AG04449 (cell line): ENCODE data around the gene GH1.
"Not testable (repeated sequence)": the region's sequence is repeated elsewhere in the genome, so short reads cannot be mapped to it uniquely, and the experiment has no call there.

ENCODE experiments used
- CTCF ChIA-PET: fragments of 350-600 bp; formaldehyde crosslinking; extraction: SDS; loops from one replicate; lab custom pipeline; 2021; ENCODE audit warnings: antibody characterized with exemption; lab: Yijun Ruan, JAX
- POLR2A ChIA-PET: fragments of 400-600, 350-600 bp; formaldehyde crosslinking; extraction: SDS; loops from one replicate; lab custom pipeline; 2020; ENCODE audit warnings: antibody characterized with exemption, inconsistent platforms; lab: Yijun Ruan, JAX
- DNase-seq: peaks from one replicate; pipeline ENCODE4 v3.0.0-alpha.2; 2010; ENCODE audit warnings: low read depth, low spot score
- H3K4me3 ChIP-seq: 2 replicates; pipeline ENCODE4 v1.5.1; 2011; ENCODE audit warnings: low read depth, mild to moderate bottlenecking, control low read depth, low read length
- CTCF ChIP-seq: IDR thresholded peaks from one replicate; pipeline ENCODE4 v1.5.1; 2011; ENCODE audit warnings: mild to moderate bottlenecking, moderate library complexity, low read length, control low read depth, inconsistent platforms; ENCODE audit not compliant: insufficient read depth; ENCODE audit errors: missing control alignments

The GH1 gene

GRCh38 chr17:63918789-63919305, at the start of gene GH1:
Gene GH1, minus strand, starts transcription at chr17:63918839. Its CDS starts 63 bp downstream, at chr17:63918776.
- DNase-seq, H3K4me3 ChIP-seq, POLR2A ChIA-PET: not testable (repeated sequence)
- CTCF ChIA-PET = interaction anchor here (0.9 to 14.2 kb wide), 43 partner anchors 8 to 500 kb away, joined by 3 to 246 read pairs (median 5); partner anchors contain the start of genes CD79B, CSHL1, ERN1 and ICAM2

- ChIA-PET CTCF (interaction anchor here (0.8 to 1.8 kb wide), 6 partner anchors 14 to 60 kb away, joined by 3 to 6 read pairs (median 3); no protein-coding TSS in a partner anchor), POLR2A (no interaction called here)
- no peak for DNase-seq
- H3K4me3 ChIP-seq = no peak overlapping the region
- no peak for TF ChIP-seq CTCF
Observed at GRCh38 chr17:63967953-63968352, 49.3 kb upstream of the GH1 start.

GRCh38 chr17:63966646-63967264, 48.1 kb upstream of the GH1 start:
- CTCF ChIA-PET = interaction anchor here (1.3 to 1.9 kb wide), 3 partner anchors 9 to 20 kb away, joined by 3 to 9 read pairs (median 6); no protein-coding TSS in a partner anchor
- POLR2A ChIA-PET = no interaction called here
- H3K4me3 ChIP-seq = no peak overlapping the region
- DNase-seq = no peak
- no peak for TF ChIP-seq CTCF

- DNase-seq = no peak
- CTCF ChIA-PET = interaction anchor here (1.6 to 6.6 kb wide), 3 partner anchors 13 to 171 kb away, joined by 5 to 53 read pairs (median 11); no protein-coding TSS in a partner anchor
Observed at GRCh38 chr17:63963123-63963522, 44.5 kb upstream of the GH1 start.

GRCh38 chr17:63962298-63962744, 43.7 kb upstream of the GH1 start:
- no peak for TF ChIP-seq CTCF
- CTCF ChIA-PET = interaction anchor here (1.1 to 6.6 kb wide), 3 partner anchors 10 to 64 kb away, joined by 3 to 53 read pairs (median 4); no protein-coding TSS in a partner anchor
- no peak for DNase-seq
- POLR2A ChIA-PET = no interaction called here
- H3K4me3 ChIP-seq = no peak overlapping the region

More at GRCh38 chr17:63963123-63963522, 44.5 kb upstream of the GH1 start:
- no peak overlapping the region for H3K4me3 ChIP-seq
- POLR2A ChIA-PET = no interaction called here
- TF ChIP-seq CTCF = no peak

GRCh38 chr17:63961355-63962212, 42.9 kb upstream of the GH1 start:
- TF ChIP-seq CTCF = no peak
- CTCF ChIA-PET = interaction anchor here (1.1 to 6.6 kb wide), 4 partner anchors 9 to 64 kb away, joined by 3 to 53 read pairs (median 4); partner anchors contain the start of gene GH1
- no peak for DNase-seq
- no peak overlapping the region for H3K4me3 ChIP-seq
- POLR2A ChIA-PET = no interaction called here
